Liver (tissue), 9 donors: ENCODE measurements around the gene SEL1L. TPM values are rescaled to one million over a fixed set of nuclear protein-coding genes. Genes with fewer than 3 reads are reported as not detected.

Experiments
- DNase-seq: peaks from one replicate; pipeline ENCODE4 v3.0.0-alpha.2; 2017; ENCODE audit warnings: low spot score
- H3K27ac ChIP-seq, 2 donors: one replicate each; pipeline ENCODE4 v1.7.0; 2013; ENCODE audit warnings: inconsistent platforms in 2 of 2, low read length in 2 of 2, control low read depth in 1 of 2, low read depth in 1 of 2, mild to moderate bottlenecking in 1 of 2
- H3K27me3 ChIP-seq, 4 donors: one replicate each; pipeline versions ENCODE4 v1.6.1 to v1.7.0; 2013; ENCODE audit warnings: low read length in 3 of 4, inconsistent platforms in 1 of 4, mild to moderate bottlenecking in 1 of 4, moderate library complexity in 1 of 4; ENCODE audit not compliant: control insufficient read depth in 4 of 4, insufficient read depth in 4 of 4
- H3K36me3 ChIP-seq, 4 donors: one replicate each; pipeline versions ENCODE4 v1.6.1 to v1.7.0; 2013; ENCODE audit warnings: low read length in 3 of 4, mild to moderate bottlenecking in 3 of 4, low read depth in 1 of 4, moderate library complexity in 1 of 4; ENCODE audit not compliant: control insufficient read depth in 4 of 4, insufficient read depth in 3 of 4
- H3K4me1 ChIP-seq, 4 donors: one replicate each; pipeline versions ENCODE4 v1.6.1 to v1.7.0; 2013; ENCODE audit warnings: low read length in 3 of 4, mild to moderate bottlenecking in 3 of 4, moderate library complexity in 1 of 4; ENCODE audit not compliant: control insufficient read depth in 4 of 4, insufficient read depth in 4 of 4
- H3K4me3 ChIP-seq, 3 donors: one replicate each; pipeline versions ENCODE4 v1.6.1 to v1.7.0; 2013; ENCODE audit warnings: low read length in 3 of 3, control low read depth in 1 of 3, low read depth in 1 of 3, mild to moderate bottlenecking in 1 of 3
- H3K9ac ChIP-seq, 2 donors: one replicate each; pipeline ENCODE4 v1.7.0; 2013; ENCODE audit warnings: low read length in 2 of 2, mild to moderate bottlenecking in 2 of 2, moderate library complexity in 2 of 2, control low read depth in 1 of 2, low read depth in 1 of 2
- H3K9me3 ChIP-seq, 4 donors: one replicate each; pipeline versions ENCODE4 v1.6.1 to v1.7.0; 2013; ENCODE audit warnings: low read length in 3 of 4; ENCODE audit not compliant: control insufficient read depth in 4 of 4
- EGR1 ChIP-seq, 2 donors: IDR thresholded peaks; 2 replicates each; pipeline ENCODE4 v1.6.1; 2016 to 2018; ENCODE audit warnings: antibody characterized with exemption in 2 of 2, low read depth in 2 of 2
- FOXA2 ChIP-seq: IDR thresholded peaks from 2 replicates; pipeline ENCODE4 v1.6.1; 2016; ENCODE audit warnings: antibody characterized with exemption
- GABPA ChIP-seq, 2 donors: IDR thresholded peaks in 1 of 2; conservative IDR thresholded peaks in 1 of 2; 2 replicates each; pipeline ENCODE4 v1.6.1; 2016; ENCODE audit warnings: antibody characterized with exemption in 2 of 2, mild to moderate bottlenecking in 1 of 2, moderate library complexity in 1 of 2
- HNF4A ChIP-seq, 2 donors: conservative IDR thresholded peaks; 2 replicates each; pipeline ENCODE4 v1.6.1; 2016; ENCODE audit warnings: antibody characterized with exemption in 2 of 2, mild to moderate bottlenecking in 2 of 2
- HNF4G ChIP-seq: IDR thresholded peaks from 2 replicates; pipeline ENCODE4 v1.6.1; 2016; ENCODE audit warnings: antibody characterized with exemption
- JUND ChIP-seq, 2 donors: IDR thresholded peaks; 2 replicates each; pipeline ENCODE4 v1.6.1; 2016; ENCODE audit warnings: antibody characterized with exemption in 2 of 2
- NR2F2 ChIP-seq: IDR thresholded peaks from 2 replicates; pipeline ENCODE4 v1.6.1; 2016; ENCODE audit warnings: antibody characterized with exemption
- RAD21 ChIP-seq, 2 donors: IDR thresholded peaks; 2 replicates each; pipeline ENCODE4 v1.6.1; 2016; ENCODE audit warnings: antibody characterized with exemption in 2 of 2, mild to moderate bottlenecking in 2 of 2
- RXRA ChIP-seq, 2 donors: IDR thresholded peaks; 2 replicates each; pipeline ENCODE4 v1.6.1; 2017 to 2018; ENCODE audit warnings: antibody characterized with exemption in 2 of 2, mild to moderate bottlenecking in 1 of 2
- SP1 ChIP-seq: IDR thresholded peaks from 2 replicates; pipeline ENCODE4 v1.6.1; 2018; ENCODE audit warnings: antibody characterized with exemption, mild to moderate bottlenecking
- TAF1 ChIP-seq: conservative IDR thresholded peaks from 2 replicates; pipeline ENCODE4 v1.6.1; 2016; ENCODE audit warnings: antibody characterized with exemption, mild to moderate bottlenecking
- YY1 ChIP-seq: IDR thresholded peaks from 2 replicates; pipeline ENCODE4 v1.6.1; 2016; ENCODE audit warnings: antibody characterized with exemption, mild to moderate bottlenecking
- WGBS: extraction: QIAGEN DNeasy Blood & Tissue Kit; methylation state at CpG from one replicate; pipeline ENCODE4 v1.1.7; 2013; 5-methylcytosine and 5-hydroxymethylcytosine counted together
- polyA plus RNA-seq, 2 donors: library from polyadenylated mRNA; stranded (reverse) in 1 of 2; unstranded in 1 of 2; fragments of 200-250 nt in 1 of 2; fragments of >200 nt in 1 of 2; fragmentation: Nextera tagmentation in 1 of 2; extraction: Ambion mirVana in 1 of 2; gene quantifications; one replicate each; pipeline versions ENCODE4 v1.2.1 to v1.2.3, GENCODE V29; 2013 to 2015
- total RNA-seq, 2 donors: library from RNA; depleted of rRNA; stranded (reverse); fragments of >200 nt; gene quantifications; one replicate each; pipeline ENCODE4 v1.2.3, GENCODE V29; 2014
- TF ChIP-seq, protein P1 (sequence below): IDR thresholded peaks from 2 replicates; pipeline ENCODE4 v1.6.1; 2016; ENCODE audit warnings: antibody characterized with exemption
- TF ChIP-seq, protein P2 (sequence below): IDR thresholded peaks from 2 replicates; pipeline ENCODE4 v1.6.1; 2016; ENCODE audit warnings: antibody characterized with exemption
- TF ChIP-seq, protein P3 (sequence below): fragments of 150-350 bp; IDR thresholded peaks from 2 replicates; pipeline ENCODE4 v1.5.1; 2017; ENCODE audit warnings: improper control_type of control experiment, low read depth, low read length; ENCODE audit not compliant: missing input control
- TF ChIP-seq, protein P4 (sequence below): IDR thresholded peaks from 2 replicates; pipeline ENCODE4 v1.6.1; 2016; ENCODE audit warnings: antibody characterized with exemption, mild to moderate bottlenecking
- donor health status: healthy.
- donor health status: healthy.
- donor health status: healthy.
- donor health status: healthy.
- donor health status: healthy.

The SEL1L gene
- total and polyA plus RNA-seq, 4 donors: 40.7 to 117 (median 45.6) TPM

DNA sequence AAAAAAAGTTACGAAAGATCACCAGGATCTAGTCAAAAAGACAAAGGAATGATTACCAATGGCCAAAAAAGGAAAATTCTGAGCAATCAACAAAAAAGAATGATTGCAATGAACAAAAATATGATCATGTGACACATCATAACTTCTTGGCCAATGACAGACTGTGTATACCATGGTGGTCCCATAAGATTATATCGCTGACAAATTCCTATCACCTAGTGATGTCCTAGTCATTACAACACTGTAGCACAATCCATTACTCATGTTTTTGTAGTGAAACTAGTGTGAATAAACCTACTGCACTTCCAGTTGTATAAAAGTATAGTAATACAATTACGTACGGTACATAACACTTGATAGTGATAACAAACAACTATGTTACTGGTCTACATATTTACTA, 12.3 kb downstream of the SEL1L start:
- Histone ChIP-seq H3K4me1 (peaks cover 19 to 46% (median 32%) of the 10 kb centered on the region in 4 donors), H3K9me3 (no peaks in the 10 kb centered on the region), H3K36me3 (peaks cover 4 to 23% (median 16%) of the 10 kb centered on the region in 4 donors), H3K27me3 (no peaks in the 10 kb centered on the region), H3K27ac (no peak overlapping the region), H3K4me3 (no peak overlapping the region), H3K9ac (no peak overlapping the region)
- TF ChIP-seq GABPA (IDR thresholded peaks at IDR 0.05 in 1 of 2, conservative IDR thresholded peaks at IDR 0.05 in 1 of 2) (no peak), JUND (IDR thresholded peaks at IDR 0.05) (no peak), RXRA (IDR thresholded peaks at IDR 0.05) (no peak), FOXA2 (no peak), RAD21 (IDR thresholded peaks at IDR 0.05) (no peak), SP1 (no peak), HNF4G (no peak), YY1 (no peak), HNF4A (conservative IDR thresholded peaks at IDR 0.05) (no peak), NR2F2 (no peak), EGR1 (IDR thresholded peaks at IDR 0.05; ENCODE audit: low read depth in 2 of 2) (no peak), TAF1 (no peak)
- TF ChIP-seq, protein P1, sequence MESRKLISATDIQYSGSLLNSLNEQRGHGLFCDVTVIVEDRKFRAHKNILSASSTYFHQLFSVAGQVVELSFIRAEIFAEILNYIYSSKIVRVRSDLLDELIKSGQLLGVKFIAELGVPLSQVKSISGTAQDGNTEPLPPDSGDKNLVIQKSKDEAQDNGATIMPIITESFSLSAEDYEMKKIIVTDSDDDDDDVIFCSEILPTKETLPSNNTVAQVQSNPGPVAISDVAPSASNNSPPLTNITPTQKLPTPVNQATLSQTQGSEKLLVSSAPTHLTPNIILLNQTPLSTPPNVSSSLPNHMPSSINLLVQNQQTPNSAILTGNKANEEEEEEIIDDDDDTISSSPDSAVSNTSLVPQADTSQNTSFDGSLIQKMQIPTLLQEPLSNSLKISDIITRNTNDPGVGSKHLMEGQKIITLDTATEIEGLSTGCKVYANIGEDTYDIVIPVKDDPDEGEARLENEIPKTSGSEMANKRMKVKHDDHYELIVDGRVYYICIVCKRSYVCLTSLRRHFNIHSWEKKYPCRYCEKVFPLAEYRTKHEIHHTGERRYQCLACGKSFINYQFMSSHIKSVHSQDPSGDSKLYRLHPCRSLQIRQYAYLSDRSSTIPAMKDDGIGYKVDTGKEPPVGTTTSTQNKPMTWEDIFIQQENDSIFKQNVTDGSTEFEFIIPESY: no peak
- TF ChIP-seq, protein P2, sequence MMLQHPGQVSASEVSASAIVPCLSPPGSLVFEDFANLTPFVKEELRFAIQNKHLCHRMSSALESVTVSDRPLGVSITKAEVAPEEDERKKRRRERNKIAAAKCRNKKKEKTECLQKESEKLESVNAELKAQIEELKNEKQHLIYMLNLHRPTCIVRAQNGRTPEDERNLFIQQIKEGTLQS: no peak
- TF ChIP-seq, protein P3, sequence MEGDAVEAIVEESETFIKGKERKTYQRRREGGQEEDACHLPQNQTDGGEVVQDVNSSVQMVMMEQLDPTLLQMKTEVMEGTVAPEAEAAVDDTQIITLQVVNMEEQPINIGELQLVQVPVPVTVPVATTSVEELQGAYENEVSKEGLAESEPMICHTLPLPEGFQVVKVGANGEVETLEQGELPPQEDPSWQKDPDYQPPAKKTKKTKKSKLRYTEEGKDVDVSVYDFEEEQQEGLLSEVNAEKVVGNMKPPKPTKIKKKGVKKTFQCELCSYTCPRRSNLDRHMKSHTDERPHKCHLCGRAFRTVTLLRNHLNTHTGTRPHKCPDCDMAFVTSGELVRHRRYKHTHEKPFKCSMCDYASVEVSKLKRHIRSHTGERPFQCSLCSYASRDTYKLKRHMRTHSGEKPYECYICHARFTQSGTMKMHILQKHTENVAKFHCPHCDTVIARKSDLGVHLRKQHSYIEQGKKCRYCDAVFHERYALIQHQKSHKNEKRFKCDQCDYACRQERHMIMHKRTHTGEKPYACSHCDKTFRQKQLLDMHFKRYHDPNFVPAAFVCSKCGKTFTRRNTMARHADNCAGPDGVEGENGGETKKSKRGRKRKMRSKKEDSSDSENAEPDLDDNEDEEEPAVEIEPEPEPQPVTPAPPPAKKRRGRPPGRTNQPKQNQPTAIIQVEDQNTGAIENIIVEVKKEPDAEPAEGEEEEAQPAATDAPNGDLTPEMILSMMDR: no peak
- TF ChIP-seq, protein P4, sequence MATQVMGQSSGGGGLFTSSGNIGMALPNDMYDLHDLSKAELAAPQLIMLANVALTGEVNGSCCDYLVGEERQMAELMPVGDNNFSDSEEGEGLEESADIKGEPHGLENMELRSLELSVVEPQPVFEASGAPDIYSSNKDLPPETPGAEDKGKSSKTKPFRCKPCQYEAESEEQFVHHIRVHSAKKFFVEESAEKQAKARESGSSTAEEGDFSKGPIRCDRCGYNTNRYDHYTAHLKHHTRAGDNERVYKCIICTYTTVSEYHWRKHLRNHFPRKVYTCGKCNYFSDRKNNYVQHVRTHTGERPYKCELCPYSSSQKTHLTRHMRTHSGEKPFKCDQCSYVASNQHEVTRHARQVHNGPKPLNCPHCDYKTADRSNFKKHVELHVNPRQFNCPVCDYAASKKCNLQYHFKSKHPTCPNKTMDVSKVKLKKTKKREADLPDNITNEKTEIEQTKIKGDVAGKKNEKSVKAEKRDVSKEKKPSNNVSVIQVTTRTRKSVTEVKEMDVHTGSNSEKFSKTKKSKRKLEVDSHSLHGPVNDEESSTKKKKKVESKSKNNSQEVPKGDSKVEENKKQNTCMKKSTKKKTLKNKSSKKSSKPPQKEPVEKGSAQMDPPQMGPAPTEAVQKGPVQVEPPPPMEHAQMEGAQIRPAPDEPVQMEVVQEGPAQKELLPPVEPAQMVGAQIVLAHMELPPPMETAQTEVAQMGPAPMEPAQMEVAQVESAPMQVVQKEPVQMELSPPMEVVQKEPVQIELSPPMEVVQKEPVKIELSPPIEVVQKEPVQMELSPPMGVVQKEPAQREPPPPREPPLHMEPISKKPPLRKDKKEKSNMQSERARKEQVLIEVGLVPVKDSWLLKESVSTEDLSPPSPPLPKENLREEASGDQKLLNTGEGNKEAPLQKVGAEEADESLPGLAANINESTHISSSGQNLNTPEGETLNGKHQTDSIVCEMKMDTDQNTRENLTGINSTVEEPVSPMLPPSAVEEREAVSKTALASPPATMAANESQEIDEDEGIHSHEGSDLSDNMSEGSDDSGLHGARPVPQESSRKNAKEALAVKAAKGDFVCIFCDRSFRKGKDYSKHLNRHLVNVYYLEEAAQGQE: no peak
- WGBS: 96% methylated on average over 4 of the region's 4 CpGs
- DNase-seq: no peak
